GM12875 (cell line): Measurements from ENCODE around the gene IGSF10.

Experiments
- H3K4me3 ChIP-seq: one replicate; pipeline ENCODE4 v1.5.1; 2011; ENCODE audit warnings: low read depth, low read length, control low read depth
- TF ChIP-seq, protein P1 (sequence below): IDR thresholded peaks from 2 replicates; pipeline ENCODE4 v1.5.1; 2011; ENCODE audit warnings: low read depth, mild to moderate bottlenecking, control low read depth, inconsistent platforms, low read length, moderate library complexity, borderline replicate concordance; ENCODE audit not compliant: insufficient read depth

Gene IGSF10

DNA sequence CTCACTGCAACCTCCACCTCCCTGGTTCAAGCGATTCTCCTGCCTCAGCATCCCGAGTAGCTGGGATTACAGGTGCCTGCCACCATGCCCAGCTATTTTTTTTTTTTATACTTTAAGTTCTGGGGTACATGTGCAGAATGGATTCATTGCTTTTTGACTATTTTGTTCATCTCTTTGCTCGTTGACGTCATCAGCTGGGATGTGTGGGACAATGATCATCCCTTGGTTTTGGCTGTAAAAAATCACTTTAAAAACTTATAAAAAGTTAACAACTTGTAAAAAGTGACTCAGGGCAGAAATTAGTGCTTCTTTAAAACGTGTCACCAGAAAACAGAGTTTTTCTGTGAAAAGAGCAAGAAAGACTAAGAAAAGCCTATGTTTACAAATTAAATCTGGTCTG, 37.8 kb downstream of the IGSF10 start:
- H3K4me3 ChIP-seq: no peak overlapping the region
- TF ChIP-seq, protein P1, sequence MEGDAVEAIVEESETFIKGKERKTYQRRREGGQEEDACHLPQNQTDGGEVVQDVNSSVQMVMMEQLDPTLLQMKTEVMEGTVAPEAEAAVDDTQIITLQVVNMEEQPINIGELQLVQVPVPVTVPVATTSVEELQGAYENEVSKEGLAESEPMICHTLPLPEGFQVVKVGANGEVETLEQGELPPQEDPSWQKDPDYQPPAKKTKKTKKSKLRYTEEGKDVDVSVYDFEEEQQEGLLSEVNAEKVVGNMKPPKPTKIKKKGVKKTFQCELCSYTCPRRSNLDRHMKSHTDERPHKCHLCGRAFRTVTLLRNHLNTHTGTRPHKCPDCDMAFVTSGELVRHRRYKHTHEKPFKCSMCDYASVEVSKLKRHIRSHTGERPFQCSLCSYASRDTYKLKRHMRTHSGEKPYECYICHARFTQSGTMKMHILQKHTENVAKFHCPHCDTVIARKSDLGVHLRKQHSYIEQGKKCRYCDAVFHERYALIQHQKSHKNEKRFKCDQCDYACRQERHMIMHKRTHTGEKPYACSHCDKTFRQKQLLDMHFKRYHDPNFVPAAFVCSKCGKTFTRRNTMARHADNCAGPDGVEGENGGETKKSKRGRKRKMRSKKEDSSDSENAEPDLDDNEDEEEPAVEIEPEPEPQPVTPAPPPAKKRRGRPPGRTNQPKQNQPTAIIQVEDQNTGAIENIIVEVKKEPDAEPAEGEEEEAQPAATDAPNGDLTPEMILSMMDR: no peak

- TF ChIP-seq, protein P1: peak; percentile 28; the same call in 1 of the 2 replicates
- H3K4me3 ChIP-seq: no peak overlapping the region
Observed at GRCh38 chr3:151421938-151422337, 38.9 kb downstream of the IGSF10 start.

- TF ChIP-seq, protein P1: no peak
Observed at GRCh38 chr3:151419806-151420205, 41.1 kb downstream of the IGSF10 start.

GRCh38 chr3:151415289-151415688, 45.6 kb downstream of the IGSF10 start:
- TF ChIP-seq, protein P1: no peak
- H3K4me3 ChIP-seq: no peak overlapping the region

More at GRCh38 chr3:151419806-151420205, 41.1 kb downstream of the IGSF10 start:
- no peak overlapping the region for H3K4me3 ChIP-seq

- H3K4me3 ChIP-seq: no peak overlapping the region
- TF ChIP-seq, protein P1: peak; percentile 1; the same call in 1 of the 2 replicates
Observed at GRCh38 chr3:151412989-151413388, 47.9 kb downstream of the IGSF10 start.
